ENCODE data around the gene TGFB1.

The TGFB1 gene

DNA sequence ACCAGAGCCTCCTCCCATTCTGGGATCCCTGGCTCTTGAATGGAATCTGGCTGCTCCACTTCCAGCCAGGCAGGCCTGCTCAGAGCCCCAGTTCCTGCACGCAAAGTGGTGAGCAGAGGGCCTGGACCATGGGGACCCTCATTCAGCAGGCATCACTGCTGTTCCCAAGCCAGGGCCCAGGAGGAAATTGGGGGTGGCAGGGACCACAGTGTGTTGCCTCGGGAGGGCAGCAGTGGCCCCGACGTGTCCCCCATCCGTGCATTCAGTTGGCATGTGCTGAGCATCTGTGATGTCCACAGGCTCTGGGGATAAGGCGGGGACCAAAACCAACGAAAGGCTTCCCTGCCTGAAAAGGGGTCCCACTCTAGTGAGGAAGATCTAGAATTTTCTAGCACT is 32.5 kb downstream of the TGFB1 start:
- no peak for DNase-seq (ENCODE audit: low read depth)

DNA sequence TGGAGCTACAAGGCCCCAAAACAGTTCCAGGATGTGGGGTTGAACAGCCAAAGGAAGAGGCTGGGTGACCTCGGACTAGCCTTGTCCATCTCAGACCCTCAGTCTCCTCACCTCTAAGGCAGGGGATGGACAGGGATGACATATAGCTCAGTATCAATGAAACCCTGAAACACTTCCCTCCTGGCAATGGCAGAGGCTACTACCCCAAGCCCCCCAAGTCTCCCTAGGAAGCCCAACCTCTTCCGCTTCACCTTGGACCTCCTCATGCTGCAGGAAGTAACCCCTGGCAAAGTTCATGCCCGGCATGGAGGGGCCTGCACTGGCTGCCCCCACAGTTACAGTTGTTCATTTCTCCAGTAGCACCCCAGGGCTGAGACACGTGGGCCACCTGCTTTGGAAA is 33.2 kb downstream of the TGFB1 start:
- DNase-seq (ENCODE audit: low read depth) = no peak

DNA sequence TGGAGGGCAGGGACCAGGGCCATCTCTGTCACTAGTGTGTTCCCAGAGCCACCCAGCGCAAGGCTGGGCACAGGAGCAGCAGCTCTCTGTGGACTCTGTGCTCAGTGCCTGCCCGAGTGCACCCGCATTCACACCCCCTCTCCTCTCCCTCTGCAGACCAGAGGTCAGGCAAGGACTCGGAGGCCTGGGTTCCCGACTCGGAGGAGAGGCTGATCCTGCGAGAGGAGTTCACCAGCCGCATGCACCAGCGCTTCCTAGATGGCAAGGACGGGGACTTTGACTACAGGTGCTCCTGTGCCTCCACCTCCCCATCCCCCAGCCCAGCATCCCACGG is 33.6 kb downstream of the TGFB1 start:
- no peak for DNase-seq (ENCODE audit: low read depth)

DNA sequence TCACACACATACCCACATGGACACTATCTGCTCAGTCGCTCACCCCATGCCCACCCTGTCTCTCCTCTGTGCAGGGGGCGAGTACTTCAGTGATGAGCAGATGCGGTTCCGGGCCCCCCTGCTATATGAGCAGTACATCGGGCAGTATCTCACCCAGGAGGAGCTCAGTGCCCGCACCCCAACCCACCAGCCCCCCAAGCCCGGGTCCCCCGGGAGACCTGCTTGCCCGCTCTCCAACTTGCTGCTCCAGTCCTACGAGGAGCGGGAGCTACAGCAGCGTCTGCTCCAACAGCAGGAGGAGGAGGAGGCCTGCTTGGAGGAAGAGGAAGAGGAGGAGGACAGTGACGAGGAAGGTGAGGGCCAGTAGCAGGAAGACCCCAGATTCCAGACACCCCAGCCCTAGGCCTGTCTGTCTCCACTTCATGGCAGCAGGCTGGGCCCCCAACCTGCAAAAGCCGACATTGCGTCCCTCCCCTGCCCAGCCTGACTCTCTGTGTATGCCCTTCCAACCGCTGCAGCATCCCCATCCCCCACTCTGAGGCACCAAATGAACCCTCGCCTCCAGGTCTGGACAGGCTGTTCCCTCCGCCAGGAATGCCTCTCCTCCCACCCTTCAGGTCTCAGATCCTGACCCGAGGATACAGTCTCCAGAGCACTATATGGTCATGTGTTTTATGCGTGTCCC is 34.1 kb downstream of the TGFB1 start:
- no peak for DNase-seq (ENCODE audit: low read depth)

DNA sequence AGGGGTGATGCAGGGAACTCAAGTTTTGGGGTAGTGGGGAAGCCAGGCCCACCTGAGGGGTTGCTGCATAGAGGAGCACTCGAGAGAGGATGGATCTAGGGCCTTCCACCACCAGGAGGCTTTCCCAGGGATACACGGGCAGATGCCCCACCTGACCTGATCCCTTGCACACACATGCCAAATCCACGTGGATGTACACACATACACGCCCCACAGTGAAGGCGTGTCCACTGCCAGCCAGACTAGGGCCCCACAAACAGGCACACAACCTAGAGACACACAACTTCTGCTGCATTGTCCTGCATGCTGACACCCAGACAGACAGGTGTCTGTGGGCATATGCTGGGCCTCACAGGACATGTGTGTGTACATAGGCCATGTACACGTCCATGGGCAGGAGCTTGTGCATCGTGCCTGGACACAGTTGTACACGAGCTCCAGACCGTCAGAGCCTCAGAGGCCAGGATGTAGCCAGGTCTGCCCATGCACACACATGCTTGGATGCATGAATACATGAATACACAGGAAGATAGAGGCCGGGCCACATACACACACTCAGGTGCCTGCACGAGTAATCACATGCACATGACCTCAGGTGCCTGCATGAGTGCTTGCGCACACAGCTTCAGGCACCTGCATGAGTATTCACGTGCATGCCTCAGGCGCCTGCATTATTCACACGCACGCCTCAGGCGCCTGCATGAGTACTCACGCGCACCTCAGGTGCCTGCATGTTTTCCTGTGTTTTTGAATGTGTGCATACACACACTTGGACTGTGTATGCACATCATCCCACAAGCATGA is 34.8 kb downstream of the TGFB1 start:
- no peak for DNase-seq (ENCODE audit: low read depth)

DNA sequence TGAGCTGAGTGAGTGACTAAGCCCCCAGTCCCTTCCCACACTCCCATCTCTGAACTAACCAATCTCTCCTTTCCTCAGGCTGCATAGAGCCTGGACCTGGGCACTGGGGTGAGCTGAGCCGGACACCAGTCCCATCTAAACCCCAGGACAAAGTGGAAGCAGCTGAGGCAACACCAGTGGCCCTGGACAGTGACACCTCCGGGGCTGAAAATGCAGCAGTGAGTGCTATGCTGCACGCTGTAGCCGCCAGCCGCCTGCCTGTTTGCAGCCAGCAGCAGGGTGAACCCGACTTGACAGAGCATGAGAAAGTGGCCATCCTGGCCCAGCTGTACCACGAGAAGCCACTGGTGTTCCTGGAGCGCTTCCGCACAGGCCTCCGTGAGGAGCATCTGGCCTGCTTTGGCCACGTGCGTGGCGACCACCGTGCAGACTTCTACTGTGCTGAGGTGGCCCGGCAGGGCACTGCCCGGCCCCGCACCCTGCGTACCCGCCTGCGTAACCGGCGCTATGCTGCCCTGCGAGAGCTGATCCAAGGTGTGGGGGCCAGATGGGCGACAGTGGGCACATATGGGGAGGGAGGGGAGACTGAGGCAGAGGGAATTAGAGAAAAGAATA is 37.3 kb downstream of the TGFB1 start:
- no peak for DNase-seq (ENCODE audit: low read depth)

DNA sequence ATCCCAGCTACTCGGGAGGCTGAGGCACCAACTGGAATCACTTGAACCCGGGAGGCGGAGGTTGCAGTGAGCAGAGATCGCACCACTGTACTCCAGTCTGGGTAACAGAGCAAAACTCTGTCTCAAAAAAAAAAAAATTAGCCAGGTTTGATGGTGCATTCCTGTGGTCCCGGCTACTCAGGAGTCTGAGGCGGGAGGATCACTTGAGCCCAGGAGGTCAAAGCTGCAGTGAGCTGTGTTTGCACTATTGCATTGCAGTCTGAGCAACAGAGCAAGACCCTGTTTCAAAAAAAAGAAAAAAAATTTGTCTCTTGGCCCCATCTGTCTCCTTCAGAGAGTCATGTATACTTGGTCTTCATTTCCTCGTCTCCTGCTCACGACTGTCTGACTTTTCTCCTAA is 42.1 kb downstream of the TGFB1 start:
- no peak for DNase-seq (ENCODE audit: low read depth)

DNA sequence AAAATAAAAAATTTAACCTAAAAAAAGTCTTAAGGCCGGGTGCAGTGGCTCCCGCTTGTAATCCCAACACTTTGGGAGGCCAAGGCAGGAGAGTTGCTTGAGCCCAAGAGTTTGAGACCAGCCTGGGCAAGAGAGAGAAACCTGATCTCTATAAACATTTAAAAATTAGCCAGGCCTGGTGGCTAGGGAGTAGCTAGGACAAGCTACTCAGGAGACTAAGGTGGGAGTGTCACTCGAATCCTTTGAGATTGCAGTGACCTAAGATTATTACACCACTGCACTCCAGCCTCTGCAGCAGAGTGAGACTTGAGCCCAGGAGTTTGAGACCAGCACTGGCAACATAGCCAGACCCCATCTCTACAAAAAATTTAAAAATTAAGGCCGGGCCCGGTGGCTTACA is 42.6 kb downstream of the TGFB1 start:
- DNase-seq (ENCODE audit: low read depth) = no peak

DNA sequence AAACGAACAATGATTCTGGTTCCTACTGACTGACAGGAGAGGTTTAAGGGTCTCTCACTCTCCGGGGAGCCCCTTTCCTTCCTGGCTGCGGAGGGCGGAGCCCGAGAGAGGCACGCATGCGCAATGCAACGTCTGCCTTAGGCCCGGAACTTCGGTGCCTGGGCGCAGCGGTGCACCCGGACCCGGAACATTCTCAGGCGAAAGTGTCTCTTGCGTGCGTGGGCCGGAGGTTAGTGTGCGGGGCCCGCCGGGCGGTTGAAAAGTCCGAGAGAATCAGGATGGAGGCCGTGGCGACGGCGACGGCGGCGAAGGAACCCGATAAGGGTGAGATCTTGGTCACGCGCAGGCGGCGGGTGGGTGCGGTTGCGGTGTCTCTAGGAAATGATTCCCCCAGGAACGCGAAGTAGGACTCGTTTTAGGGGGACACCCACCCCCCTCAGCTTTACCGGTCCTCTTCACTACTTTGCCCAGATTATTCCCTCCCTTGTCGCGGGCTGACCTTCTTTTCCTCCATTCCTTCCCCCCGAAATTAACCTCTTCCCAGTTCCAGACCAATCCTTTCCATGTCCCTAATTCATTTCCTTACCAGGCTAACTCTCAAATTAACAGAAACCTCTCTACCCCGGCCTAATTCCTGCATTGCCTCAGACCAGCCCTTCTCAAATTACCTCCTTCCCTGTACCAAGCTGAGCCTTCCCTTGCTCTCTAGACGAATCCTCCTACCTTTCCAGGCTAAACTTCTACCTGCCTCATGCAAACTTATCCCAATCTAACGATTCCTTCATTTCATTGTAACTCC is 43.5 kb downstream of the TGFB1 start, which contains the start of gene CCDC97:
CCDC97 (plus strand) TSS at position 140 of the 799 bp plus-strand sequence; CDS start at position 279, 139 bp downstream.
- DNase-seq (ENCODE audit: low read depth) = peak; percentile 81

DNA sequence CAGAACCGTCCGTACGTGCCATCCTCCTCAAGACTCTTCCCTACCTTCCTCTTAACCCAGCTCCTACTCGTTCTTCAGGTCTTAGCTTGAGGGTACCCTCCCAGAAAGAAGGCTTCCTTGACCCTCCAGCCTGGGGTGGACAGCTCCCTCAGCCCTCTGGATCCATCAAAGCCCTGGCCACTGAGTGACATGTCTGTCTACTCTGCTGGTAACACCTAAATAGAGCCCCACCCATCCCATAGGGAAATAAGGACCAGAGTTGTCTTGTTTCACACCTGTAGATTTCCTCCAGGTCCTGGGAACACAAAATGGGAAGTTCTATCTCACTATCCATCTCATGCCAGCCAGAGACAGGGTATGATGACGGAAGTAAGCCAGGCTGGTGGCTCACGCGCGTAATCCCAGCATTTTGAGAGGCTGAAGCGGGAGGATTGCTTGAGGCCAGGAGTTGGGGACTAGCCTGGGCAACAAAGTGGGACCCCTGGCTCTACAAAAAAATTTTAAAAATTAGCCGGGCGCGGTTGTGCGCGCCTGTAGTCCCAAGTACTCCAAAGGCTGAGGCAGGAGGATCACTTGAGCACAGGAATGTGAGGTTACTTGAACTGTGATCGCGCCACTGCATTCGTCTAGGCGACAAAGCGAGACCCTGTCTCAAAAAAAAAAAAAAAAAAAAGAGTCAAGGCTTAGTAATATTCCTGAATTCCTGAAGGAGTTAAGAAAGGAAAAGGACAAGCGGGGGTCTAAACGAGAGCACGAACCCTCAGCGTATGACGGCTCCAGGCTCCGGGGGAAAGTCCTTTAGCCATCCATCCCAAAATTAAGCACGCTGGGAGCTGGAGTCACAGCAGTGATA is 44.3 kb downstream of the TGFB1 start:
- no peak for DNase-seq (ENCODE audit: low read depth)

DNA sequence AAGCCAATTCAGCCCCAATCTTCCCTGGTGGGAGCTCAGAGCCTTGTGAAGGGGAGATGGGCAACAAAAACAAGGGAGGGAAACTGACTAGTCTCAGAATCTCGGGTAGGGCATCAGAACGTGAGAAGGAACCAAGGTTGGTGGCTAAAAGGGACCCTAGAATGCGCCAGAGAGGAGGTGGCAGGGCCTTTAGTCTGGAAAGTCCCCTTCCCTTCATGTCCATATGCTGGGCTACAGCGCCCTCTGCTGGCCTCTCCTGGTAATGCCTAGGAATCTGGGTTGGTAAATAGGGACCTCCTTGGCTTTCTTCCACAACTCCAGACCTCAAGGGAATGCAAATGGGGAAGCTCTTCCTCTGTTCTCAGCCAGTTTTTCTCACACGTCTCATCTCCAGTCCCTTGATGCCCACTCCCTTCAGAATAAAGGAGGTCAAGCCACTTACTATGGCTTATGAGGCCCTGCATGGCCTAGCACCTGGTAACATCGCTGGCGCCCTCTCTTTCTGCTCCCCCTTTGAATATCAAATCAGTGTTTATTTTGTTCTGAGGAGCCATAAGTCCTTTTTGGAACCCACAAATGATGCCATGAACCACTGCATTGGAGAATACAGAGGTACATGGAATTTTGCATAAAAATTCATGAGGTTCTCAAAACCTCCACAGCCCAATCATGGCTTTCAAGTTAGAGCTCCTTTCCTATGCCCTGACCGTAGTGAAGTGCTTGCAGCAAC is 45.1 kb downstream of the TGFB1 start:
- peak; percentile 87 for DNase-seq (ENCODE audit: low read depth)

DNA sequence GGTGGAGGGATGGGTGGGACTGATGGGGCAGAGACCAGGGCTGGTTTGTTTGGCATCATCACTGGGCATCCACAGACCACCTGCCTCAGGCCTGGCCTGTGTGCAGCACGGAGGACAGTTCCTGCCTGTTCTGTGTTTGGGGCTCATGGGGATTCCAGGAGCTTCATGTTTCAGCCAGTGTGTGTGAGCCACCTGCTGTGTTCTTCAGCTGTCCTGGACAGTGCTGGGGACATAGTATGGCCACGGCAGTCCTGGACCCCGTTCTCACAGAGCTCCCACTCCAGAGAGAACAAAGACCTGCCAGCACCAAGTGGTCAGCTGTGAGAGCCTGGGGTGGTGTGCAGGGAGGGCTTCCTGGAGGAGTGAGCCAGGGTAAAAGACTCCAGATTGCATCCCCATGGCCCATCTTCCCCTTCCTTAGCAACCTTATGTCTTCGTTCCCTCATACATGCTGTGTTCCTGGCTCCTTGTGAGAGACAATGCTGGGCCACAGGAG is 45.7 kb downstream of the TGFB1 start:
- DNase-seq (ENCODE audit: low read depth) = no peak

DNA sequence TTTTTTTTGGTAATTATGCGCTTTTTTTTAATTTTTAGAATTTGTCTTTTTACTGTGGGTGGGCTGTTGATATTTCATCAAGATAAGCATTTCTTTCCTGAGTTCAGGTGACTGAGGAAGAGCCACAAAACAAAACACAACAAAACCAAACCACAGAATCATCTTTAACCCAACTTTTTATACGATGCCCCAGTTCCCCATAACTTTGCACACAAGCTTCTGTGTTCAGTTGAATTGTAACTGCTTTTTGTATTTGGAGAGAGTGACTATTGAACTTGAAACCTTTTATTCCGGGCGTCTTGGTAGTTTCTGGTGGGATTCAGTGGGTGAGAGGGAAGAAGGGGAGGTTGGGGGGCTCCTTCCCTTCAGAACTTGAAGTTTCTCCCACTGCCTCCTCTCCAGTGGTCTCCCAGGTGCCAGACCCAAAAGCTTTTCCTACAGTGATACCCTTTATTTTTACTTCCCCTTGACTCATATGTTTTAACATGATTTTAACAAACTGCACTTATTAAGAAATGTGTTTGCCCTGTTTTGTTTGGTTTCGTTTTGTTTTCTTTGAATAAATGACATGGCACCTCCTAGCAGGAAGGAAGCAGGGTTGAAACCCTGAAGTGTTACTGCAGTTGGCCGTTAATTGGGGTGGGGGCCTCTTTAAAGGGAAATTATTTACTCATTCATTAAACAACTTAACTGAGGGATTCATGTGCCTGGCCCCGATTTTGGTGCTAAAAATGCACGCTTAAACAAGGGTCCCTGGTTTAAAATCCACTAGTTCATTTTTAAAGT is 46.4 kb downstream of the TGFB1 start:
- DNase-seq (ENCODE audit: low read depth) = no peak

DNA sequence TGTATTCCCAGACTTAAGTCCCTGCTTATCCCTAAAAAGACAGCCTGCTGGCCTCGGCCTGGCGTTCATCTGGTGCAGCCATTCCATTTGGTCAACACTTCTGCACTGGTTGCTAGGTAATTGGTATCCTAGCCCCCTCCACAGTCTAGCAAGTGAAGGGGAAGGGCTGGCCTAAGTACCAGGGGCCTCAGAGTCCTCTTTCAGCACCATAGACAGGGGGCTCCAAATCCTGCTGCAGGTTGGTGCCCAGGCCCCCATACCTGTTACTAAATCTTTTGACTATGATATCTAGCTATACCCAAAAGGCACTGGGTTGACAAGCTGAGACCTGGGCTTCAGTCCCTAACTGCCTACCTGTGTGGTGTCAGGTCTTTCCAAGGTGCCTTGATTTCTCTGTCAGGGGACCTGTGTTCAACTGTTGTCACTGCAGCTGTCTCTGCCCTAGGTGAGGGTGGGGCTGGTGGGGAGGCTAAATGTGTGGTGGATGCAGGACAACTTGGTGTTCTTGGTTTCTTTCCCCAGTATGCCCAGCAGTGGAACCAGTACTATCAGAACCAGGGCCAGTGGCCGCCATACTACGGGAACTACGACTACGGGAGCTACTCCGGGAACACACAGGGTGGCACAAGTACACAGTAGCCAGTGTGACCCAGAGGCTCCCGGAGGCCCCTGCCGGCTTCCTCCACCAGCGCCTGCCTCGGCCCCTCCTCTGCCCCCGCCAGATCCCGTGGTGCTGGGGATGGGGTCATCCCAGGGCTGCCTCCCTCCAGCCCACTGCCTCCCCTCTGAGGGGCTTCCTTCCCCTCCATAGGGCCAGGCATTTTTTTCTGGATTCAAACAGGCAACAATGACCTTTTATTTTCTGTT is 47.6 kb downstream of the TGFB1 start:
- no peak for DNase-seq (ENCODE audit: low read depth)

DNA sequence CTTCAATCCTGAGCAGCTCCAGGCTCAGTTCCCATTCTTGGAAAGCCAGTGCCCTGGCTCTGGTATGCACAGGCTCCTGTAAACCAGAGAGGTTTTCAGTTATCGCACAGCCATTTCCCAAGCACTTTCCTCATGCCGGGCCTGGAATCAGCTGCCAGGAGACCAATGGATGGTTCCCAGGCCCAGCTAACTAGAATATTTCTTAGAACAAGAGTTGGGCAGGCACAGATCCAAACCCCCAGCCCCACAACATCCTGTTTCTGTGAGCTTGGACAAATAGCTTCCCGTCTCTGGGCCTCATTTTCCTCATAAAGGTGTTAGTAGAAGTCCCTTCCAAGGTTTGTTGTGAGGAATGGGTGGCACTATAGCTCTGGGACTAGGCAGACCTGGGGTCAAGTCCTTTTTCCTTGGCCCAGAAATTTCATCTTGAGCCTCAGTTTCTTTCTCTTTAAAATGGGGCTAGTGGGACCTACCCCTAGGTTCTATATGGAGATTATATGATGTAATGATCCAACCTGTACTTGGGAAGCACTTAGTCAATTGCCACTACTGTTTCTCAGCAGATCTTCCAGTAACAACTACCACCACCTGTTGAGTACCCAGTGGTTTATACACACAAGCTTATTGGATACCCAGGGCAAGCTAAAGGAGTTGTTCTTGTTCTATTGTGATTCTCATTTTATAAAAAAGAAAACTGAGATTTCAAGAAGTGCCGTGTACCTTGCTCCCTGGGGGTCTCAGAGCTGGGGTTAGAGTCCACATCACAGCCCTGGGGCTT is 48.8 kb downstream of the TGFB1 start:
- DNase-seq (ENCODE audit: low read depth) = no peak

DNA sequence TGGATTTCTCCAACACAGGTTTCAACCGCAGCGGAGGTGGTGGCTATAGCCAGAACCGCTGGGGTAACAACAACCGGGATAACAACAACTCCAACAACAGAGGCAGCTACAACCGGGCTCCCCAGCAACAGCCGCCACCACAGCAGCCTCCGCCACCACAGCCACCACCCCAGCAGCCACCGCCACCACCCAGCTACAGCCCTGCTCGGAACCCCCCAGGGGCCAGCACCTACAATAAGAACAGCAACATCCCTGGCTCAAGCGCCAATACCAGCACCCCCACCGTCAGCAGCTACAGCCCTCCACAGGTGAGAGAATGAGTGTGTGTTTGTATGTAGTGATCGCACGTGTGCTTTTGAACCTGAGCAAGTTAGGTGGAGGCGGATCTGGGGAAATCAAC is 49.8 kb downstream of the TGFB1 start:
- DNase-seq (ENCODE audit: low read depth) = no peak

DNA sequence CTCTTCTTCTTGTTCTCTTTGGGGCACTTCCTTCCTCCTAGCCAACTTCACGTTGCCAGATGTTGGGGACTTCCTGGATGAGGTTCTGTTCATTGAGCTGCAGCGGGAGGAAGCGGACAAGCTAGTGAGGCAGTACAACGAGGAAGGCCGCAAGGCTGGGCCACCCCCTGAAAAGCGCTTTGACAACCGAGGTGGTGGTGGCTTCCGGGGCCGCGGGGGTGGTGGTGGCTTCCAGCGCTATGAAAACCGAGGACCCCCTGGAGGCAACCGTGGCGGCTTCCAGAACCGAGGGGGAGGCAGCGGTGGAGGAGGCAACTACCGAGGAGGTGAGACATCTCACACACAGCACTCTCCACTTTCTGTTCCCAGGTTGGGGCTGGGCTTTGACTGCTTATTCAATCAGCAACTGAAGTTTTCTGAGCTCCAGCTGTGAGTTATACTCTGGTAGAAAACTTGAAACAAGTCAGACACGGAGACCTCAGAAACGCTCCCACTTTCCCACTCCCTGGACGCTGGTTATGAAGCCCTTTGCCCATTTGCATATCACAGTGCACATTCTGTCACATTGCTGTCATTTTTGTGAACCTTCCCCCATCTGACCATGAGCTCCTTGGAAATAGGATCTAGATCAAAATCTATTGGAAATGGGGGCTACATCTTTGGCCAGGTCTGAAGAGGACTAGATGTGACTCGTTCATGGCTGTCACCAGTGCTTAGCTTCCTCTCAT is 50.9 kb downstream of the TGFB1 start:
- DNase-seq (ENCODE audit: low read depth) = peak; percentile 35
